CD4-positive, alpha-beta T cell (primary cell): Measurements from ENCODE around the gene RALGPS1. TPM values are rescaled to one million over a fixed set of nuclear protein-coding genes. Genes with fewer than 3 reads are reported as not detected.
"Not testable (repeated sequence)": the region's sequence is repeated elsewhere in the genome, so short reads cannot be mapped to it uniquely, and the experiment has no call there.

Experiments used
- ATAC-seq: fragments of 200-7000 bp; cut with Tn5 transposase; one replicate; pipeline ENCODE4 v1.10.0; 2022; ENCODE audit warnings: mild to moderate bottlenecking; ENCODE audit not compliant: poor library complexity
- CTCF ChIA-PET: fragments of 350-600 bp; sonication (Branson Sonifier 250); formaldehyde crosslinking; loops from one replicate; lab custom pipeline; 2021; ENCODE audit warnings: antibody characterized with exemption, inconsistent platforms; lab: Charles Lee
- POLR2A ChIA-PET: fragments of 350-600 bp; sonication (Branson Sonifier 250); formaldehyde crosslinking; loops from one replicate; lab custom pipeline; 2021; ENCODE audit warnings: antibody characterized with exemption, inconsistent platforms; lab: Charles Lee
- DNase-seq, 14 experiments: peaks; one replicate each; pipeline ENCODE4 v3.0.0-alpha.2; 2013 to 2020; ENCODE audit warnings: mixed read lengths in 2 of 14
- H3K27ac ChIP-seq, 2 donors: one replicate each; pipeline versions ENCODE4 v1.5.1 to v1.7.0; 2013; ENCODE audit warnings: low read length in 2 of 2, low read depth in 1 of 2, mild to moderate bottlenecking in 1 of 2
- H3K27me3 ChIP-seq, 2 experiments: 1 replicate in 1 of 2; 2 replicates in 1 of 2; pipeline versions ENCODE4 v1.6.1 to v1.7.0; 2013; ENCODE audit warnings: low read length in 2 of 2, control low read depth in 1 of 2, mild to moderate bottlenecking in 1 of 2, moderate library complexity in 1 of 2; ENCODE audit not compliant: insufficient read depth in 2 of 2, control insufficient read depth in 1 of 2
- H3K36me3 ChIP-seq: one replicate; pipeline ENCODE4 v1.6.1; 2013; ENCODE audit warnings: low read length, control low read depth; ENCODE audit not compliant: insufficient read depth
- H3K4me1 ChIP-seq: one replicate; pipeline ENCODE4 v1.6.1; 2013; ENCODE audit warnings: low read length, control low read depth; ENCODE audit not compliant: insufficient read depth
- H3K4me3 ChIP-seq: one replicate; pipeline ENCODE4 v1.5.1; 2013; ENCODE audit warnings: mild to moderate bottlenecking, low read length, moderate library complexity
- H3K9me3 ChIP-seq, 2 experiments: 1 replicate in 1 of 2; 2 replicates in 1 of 2; pipeline versions ENCODE4 v1.6.1 to v1.7.0; 2013; ENCODE audit warnings: low read length in 2 of 2, mild to moderate bottlenecking in 2 of 2, control low read depth in 1 of 2, moderate library complexity in 1 of 2; ENCODE audit not compliant: control insufficient read depth in 1 of 2, insufficient read depth in 1 of 2
- H3K27ac Mint-ChIP-seq: one replicate; pipeline ENCODE4 v1.8.0; 2020; ENCODE audit warnings: mixed read lengths
- H3K27me3 Mint-ChIP-seq: one replicate; pipeline ENCODE4 v1.8.0; 2021; ENCODE audit warnings: mixed read lengths
- H3K36me3 Mint-ChIP-seq: one replicate; pipeline ENCODE4 v1.8.0; 2021; ENCODE audit warnings: low read depth, mixed read lengths
- H3K4me1 Mint-ChIP-seq: one replicate; pipeline ENCODE4 v1.8.0; 2021; ENCODE audit warnings: low read depth, mixed read lengths
- H3K4me3 Mint-ChIP-seq: one replicate; pipeline ENCODE4 v1.8.0; 2020; ENCODE audit warnings: mild to moderate bottlenecking, mixed read lengths
- H3K9me3 Mint-ChIP-seq: one replicate; pipeline ENCODE4 v1.8.0; 2020; ENCODE audit warnings: mixed read lengths
- intact Hi-C, 2 experiments: fragments of 100-400 bp; cut with DNase I in 1 of 2; cut with micrococcal nuclease in 1 of 2; formaldehyde crosslinking; loops; one replicate each; pipeline versions ENCODE4 v1.15.1 to v1.9.0; 2023 to 2025; cut with DNase I, micrococcal nuclease
- total RNA-seq, 174 experiments: library from RNA in 2 of 174; stranded (reverse) in 2 of 174; gene quantifications; one replicate each; pipeline ENCODE4 v1.2.3 and lab custom pipeline; 2021 to 2026
- TF ChIP-seq, protein P1 (sequence below): fragments of 200-600 bp; IDR thresholded peaks from one replicate; pipeline ENCODE4 v1.8.0; 2022; ENCODE audit warnings: antibody characterized with exemption, mild to moderate bottlenecking

The RALGPS1 gene
- total RNA-seq, 2 experiments from 2014 or later: 5.8 to 6.3 TPM

DNA sequence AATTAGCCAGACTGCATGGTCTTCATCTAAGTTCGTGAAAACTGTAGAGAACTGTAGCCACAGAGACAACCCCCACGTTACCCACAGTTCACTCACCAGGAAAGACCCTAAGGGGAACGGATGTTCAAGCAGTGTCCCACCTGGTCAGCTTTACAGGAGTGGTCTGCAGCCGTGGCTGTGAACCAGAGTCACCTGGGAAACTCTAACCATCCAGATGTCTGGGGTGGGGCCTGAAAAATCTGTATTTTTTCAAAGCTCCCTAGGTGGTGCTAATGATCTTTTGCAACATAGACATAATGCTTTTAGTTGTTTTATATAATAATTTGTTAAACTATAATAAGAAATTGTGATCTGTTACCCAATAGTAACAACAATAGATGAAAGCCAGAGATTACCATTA, 255.5 kb downstream of the RALGPS1 start:
- Histone ChIP-seq H3K9me3 (no peaks in the 10 kb centered on the region), H3K36me3 (no peaks in the 10 kb centered on the region), H3K27me3 (no peaks in the 10 kb centered on the region), H3K4me1 (no peaks in the 10 kb centered on the region), H3K4me3 (no peak overlapping the region), H3K27ac (no peak overlapping the region)
- intact Hi-C loops: no loop called here
- Mint-ChIP-seq H3K27ac (no peak overlapping the region), H3K4me3 (no peak overlapping the region), H3K27me3 (no peaks in the 10 kb centered on the region), H3K36me3 (no peaks in the 10 kb centered on the region), H3K9me3 (no peaks in the 10 kb centered on the region), H3K4me1 (no peaks in the 10 kb centered on the region)
- DNase-seq (no peak), ATAC-seq (no peak)
- ChIA-PET POLR2A (no interaction called here), CTCF (no interaction called here)
- TF ChIP-seq, protein P1, sequence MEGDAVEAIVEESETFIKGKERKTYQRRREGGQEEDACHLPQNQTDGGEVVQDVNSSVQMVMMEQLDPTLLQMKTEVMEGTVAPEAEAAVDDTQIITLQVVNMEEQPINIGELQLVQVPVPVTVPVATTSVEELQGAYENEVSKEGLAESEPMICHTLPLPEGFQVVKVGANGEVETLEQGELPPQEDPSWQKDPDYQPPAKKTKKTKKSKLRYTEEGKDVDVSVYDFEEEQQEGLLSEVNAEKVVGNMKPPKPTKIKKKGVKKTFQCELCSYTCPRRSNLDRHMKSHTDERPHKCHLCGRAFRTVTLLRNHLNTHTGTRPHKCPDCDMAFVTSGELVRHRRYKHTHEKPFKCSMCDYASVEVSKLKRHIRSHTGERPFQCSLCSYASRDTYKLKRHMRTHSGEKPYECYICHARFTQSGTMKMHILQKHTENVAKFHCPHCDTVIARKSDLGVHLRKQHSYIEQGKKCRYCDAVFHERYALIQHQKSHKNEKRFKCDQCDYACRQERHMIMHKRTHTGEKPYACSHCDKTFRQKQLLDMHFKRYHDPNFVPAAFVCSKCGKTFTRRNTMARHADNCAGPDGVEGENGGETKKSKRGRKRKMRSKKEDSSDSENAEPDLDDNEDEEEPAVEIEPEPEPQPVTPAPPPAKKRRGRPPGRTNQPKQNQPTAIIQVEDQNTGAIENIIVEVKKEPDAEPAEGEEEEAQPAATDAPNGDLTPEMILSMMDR: no peak

DNA sequence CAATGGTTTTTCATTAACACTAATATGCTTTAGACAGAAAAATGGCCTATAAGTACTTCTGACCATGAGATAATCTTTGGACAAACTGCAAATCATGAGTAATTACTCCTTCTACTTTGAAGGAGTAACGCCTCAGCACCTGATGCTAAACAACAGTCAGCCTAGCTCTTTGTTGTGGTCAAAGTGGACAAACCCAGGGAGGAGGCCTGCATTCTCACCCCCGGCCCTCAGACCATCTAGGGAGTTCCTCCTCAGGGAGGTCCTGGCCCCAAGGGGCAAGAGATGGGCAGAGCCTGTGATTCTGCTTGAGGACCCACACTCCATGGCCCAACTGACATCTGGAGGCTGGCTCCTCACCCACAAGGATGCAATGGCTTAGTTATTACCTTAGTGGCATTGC, 256.1 kb downstream of the RALGPS1 start:
- Histone ChIP-seq H3K36me3 (no peaks in the 10 kb centered on the region), H3K9me3 (no peaks in the 10 kb centered on the region), H3K4me1 (no peaks in the 10 kb centered on the region), H3K27me3 (no peaks in the 10 kb centered on the region), H3K27ac (no peak overlapping the region), H3K4me3 (no peak overlapping the region)
- ATAC-seq (no peak), DNase-seq (no peak)
- TF ChIP-seq, protein P1: no peak
- Mint-ChIP-seq H3K27me3 (no peaks in the 10 kb centered on the region), H3K27ac (no peak overlapping the region), H3K36me3 (no peaks in the 10 kb centered on the region), H3K4me1 (no peaks in the 10 kb centered on the region), H3K4me3 (no peak overlapping the region), H3K9me3 (no peaks in the 10 kb centered on the region)
- ChIA-PET POLR2A (no interaction called here), CTCF (no interaction called here)
- intact Hi-C loops: no loop called here

DNA sequence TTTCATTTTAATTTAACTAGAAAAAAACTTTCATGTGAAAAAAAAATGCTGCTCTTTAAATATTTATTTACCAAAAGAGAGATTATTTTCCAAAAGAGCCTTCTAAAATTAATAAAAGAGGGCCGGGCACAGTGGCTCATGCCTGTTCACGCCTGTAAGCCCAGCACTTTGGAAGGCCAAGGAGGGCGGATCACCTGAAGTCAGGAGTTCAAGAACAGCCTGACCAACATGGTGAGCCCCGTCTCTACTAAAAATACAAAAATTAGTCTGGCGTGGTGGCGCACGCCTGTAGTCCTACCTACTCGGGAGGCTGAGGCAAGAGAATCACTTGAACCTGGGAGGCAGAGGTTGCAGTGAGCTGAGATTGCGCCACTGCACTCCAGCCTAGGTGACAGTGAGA, 256.8 kb downstream of the RALGPS1 start:
- H3K36me3 Mint-ChIP-seq, H3K4me3 ChIP-seq, H3K27ac Mint-ChIP-seq, CTCF ChIA-PET, H3K9me3 Mint-ChIP-seq, ATAC-seq, DNase-seq, H3K4me3 Mint-ChIP-seq, intact Hi-C loops, H3K27ac ChIP-seq, H3K36me3 ChIP-seq, H3K4me1 ChIP-seq, H3K4me1 Mint-ChIP-seq, H3K9me3 ChIP-seq, H3K27me3 Mint-ChIP-seq, H3K27me3 ChIP-seq, POLR2A ChIA-PET: not testable (repeated sequence)

DNA sequence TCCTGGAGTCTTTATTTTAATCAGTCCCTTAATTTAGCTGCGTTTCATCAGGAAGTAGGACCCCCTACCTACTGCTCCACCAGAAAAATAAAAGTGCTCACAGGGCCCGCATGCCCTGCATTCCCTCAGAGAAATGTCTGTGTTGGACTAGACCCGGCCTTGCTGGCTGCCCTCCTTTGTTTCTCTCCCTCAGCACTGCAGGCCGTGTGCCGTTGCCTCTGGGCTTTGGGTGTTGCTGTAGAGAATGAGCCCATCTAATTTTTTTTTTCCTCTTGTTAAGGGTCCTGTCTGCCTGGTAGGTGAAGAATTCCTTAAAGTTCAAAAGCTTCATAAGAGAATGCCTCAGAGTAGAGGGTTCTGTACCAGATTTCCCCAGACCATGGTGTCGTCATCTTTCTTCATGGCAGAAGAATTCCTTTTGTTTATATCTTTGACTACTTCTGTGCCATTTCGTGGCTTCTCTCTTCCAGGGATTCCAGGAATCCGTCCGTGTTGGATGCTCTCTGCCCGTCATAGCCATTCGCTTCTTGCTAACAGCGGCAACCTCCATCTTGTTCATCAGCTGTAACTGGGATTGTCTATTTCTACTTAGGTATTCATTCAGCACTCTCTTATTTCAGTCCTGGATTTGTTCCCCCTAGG, 257.6 kb downstream of the RALGPS1 start:
- H3K36me3 ChIP-seq: no peaks in the 10 kb centered on the region
- Mint-ChIP-seq H3K27ac (no peak overlapping the region), H3K36me3 (no peaks in the 10 kb centered on the region), H3K9me3 (no peaks in the 10 kb centered on the region), H3K4me1 (no peaks in the 10 kb centered on the region), H3K27me3 (no peaks in the 10 kb centered on the region), H3K4me3 (no peak overlapping the region)
- TF ChIP-seq, protein P1: no peak
- ChIA-PET POLR2A (no interaction called here), CTCF (no interaction called here)
- H3K27ac ChIP-seq: no peak overlapping the region
- H3K27me3 ChIP-seq: no peaks in the 10 kb centered on the region
- ATAC-seq: no peak
- intact Hi-C loops: no loop called here
- H3K4me3 ChIP-seq: no peak overlapping the region
- peaks cover 0 to under 1% of the 10 kb centered on the region in 2 experiments for H3K9me3 ChIP-seq
- no peaks in the 10 kb centered on the region for H3K4me1 ChIP-seq
- no peak for DNase-seq
